HG03103 (cell line): ENCODE results near the gene NEMP1.

Source experiments
- ATAC-seq: cut with Tn5 transposase; IDR thresholded peaks from one replicate; pipeline ENCODE4 v1.9.1; 2021; ENCODE audit warnings: low read depth; ENCODE audit not compliant: unreplicated experiment

Gene NEMP1

DNA sequence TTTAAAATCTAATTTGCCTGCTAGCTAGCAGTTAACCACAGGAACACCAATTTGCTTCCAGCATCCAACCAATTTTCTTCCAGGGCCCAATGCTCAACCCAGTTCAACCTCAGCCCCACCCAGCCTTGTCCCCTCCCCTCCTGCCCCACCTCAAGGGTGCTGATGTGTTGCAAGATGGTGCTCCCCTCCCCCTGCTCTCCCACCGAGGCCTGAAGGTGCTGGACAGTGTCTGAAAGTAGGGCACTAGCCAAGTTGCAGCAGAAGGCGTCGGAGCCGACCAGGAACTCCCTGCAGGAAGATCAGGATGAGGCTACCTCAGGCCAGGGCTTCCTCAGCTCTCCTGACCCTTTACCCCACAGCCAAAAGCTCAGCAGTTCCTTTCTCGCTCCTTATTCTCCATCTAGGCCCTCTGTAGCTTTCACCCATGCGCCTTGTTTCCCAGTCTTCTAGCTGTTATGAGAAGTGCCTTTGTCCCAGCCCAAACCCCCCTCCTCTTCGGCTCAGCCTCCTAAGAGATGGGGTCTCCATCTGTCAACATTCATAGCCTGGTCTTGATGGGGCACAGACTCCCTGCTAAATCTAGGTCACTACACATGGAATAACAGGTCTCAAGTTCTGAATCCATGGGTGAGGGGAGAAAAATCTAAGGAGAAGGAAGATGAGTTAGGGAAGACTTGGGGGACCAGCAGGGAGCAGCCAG, 29.0 kb upstream of the NEMP1 start:
- ATAC-seq = no peak

DNA sequence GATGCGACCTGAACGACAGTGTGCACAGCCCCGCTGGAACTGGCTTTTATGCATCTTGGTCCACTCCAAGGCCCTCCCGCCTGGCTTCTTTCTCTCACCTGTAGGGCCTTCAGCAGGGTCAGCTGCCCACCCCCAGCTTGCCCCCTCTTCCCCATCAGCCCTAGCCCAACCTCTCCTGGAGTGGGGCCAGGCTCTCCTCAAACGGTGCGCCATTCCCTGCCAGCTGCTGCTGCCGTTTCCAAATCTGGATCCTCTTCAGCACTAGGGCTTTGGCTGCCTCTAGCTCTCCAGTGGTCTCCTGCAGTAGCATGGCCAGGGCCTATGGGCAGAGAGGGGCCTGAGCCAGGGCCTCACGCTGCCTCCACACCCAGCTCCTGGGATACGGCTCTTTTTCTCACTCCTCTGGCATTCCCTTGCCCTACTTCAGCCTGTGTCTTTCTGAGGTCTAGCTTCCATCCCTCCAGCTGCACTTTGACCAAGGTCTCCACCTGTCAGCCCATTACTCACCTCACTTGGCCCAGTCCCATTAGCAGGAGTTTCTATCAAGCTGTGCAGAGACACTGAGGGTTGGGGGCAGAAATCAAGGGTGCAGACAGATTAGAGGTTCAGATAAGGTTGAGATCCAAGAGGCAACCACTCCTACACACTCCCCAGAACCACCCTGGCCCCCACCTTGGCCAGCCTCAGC, 27.6 kb upstream of the NEMP1 start:
- no peak for ATAC-seq

DNA sequence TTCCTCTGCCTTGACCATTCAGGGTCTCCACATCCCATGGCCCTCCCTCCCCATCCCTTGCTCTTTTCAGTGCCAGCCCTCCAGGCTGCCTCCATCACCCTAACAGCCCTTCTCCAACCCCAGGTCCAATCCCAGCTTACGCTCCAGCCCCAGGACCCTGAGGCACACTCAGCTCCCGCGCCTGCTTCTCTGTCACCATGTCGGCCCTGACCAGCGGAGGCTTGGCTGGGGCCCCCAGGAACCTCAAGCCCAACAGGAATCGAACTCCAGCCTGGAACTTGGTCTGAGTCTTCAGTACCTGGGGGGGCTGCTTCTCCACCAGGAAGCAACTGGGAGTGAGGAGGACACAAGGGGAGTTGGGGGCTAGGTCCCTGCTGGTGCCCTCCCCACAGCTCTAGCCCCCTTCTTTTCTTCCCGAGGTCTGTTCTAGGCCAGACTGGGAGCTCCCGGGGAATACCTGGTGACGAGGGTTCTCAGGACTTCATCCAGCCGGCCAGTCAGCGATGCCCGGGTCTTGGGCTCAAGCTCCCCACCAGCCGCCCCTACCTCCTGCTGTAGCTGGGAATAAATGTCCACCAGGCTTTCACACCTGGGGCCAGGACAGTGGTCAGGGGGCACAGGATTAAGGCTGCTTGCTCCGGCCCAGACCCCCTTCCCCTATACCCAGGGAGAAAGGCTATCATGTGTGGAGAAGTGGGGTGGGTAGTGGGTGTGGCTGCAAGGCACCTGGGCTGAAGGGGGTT, 26.6 kb upstream of the NEMP1 start:
- ATAC-seq = no peak

DNA sequence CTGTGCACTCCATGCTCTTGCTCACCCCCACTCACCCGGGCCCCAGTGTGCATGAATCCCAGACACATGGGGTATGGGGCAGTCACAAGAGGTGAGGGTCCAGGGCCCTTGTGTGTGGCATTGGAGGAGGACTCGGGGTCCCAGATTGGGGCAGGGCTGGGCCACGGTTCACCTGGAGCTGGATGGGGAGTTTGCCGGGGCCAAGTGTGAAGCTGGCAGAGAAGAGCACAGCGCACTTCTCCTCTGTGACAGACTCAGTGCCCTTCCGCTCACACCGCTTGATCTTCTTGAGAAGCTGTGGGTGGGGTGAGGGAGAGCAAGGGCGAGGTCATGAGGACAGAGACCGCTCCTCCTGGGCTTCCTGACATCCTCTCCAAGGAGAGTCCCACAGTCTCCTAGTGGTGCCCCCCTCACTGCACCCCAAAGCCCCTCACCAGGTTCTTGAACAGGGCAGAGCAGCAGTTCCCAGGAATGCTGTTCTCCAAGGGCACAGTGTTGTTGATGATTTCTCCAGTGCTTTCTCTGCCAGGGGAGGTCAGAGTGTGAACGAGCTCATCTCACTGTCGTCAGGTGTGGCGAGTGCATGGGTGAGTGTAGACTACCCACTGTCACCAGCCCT, 25.8 kb upstream of the NEMP1 start:
- no peak for ATAC-seq

DNA sequence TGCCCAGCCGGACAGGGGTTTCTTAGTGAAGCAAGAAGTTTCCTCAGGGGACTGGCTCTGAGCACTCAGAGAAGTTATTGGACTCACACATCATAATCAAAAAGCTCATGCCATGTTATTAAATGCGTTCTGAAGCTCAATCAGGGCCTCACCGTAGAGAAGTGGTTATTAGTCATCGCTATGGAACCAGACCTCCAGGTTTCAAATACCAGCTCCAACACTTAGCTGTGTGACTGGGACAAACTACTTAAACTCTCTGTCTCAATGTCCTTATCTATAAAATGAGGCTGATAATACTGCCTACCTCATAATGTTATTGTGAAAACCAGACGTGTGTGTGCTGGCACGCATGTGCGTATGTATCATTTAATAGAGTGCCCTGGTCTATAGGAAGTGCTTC, 25.3 kb upstream of the NEMP1 start:
- no peak for ATAC-seq

DNA sequence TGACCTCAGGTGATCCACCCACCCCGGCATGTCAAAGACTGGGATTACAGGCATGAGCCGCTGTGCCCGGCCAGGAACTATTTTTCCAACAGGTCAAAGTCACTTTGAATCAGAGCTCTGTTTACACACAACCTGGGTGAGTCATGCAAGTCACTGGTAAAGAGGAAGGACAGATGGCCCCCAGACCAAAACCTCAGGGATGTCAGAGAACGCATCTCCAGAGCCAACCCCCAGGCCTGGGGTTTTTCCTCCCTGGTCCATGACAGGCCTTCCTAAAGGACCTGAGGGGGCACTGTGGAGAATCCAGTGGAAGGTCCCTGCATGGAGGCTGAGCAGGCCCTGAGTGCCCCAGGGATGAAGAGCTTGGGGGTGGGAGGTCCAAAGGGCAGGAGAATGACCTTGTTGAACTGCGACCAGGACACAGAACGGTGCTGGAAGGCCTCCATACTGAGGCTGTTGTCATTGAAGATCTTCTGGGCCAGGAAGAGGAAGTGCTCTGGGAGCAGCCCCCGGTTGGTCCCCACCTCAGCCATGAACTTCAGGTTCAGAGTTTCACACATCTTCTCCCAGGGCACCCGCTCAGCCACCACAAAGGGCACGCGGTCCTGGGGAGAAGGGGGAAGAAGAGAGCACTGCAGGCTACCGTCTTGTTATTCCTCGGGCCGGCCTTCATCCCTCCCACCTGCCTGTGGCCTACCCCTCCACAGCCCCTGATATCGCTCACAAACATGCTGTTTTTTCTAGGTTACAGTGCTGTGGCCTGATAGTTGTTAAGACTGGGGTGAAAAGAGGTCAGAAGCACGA, 23.5 kb upstream of the NEMP1 start:
- ATAC-seq = no peak

DNA sequence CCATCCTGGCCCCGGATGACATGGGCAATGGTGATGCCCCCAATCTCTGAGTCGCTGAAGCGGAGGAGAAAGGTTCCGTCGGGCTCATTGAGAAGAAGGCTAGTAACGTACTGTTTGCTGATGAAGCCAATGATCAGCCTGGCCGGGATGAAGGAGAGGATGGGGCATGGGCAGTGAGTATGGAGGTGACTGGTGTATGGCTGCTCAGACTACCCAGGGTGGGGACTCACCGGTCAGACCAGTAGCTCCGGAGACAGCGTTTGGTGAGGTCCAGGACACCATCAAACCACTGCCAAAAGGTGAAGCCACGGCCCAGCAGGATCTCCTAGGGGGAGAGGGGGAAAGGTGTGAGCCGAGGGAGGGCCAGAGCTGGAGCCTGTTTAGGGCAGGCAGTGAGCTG, 21.2 kb upstream of the NEMP1 start:
- ATAC-seq = no peak

DNA sequence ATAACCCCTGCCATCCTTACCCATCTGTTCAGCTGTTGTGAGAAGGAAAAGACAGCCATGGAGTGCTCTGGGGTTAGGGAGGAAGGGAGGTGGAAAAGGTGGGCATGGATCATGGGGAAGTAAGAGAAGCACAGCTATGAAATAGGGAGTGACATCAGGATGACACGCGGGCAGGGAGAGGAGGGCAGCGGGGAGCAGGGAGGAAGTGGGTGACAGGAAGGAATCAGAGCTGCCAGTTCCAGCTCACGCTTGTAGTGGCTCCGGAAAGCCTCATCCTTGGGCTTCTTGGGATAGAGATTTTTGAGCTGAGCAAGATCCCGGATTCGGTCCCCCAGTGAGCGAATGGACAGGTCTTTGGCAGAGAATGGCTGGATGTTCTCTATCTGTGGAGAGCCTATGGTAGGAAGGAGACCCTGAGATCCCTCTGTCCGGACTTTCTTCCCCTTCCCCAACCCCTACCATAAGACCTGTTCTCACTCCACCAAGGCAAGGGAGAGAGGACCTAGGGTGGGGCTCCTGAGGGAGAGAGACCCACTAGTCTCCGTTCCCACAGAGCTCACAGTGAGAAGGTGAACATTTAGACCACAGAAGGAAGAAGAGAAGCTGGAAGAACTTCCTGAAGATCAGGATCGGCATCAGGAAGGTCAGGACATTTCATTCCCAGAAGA, 20.6 kb upstream of the NEMP1 start:
- ATAC-seq = no peak

DNA sequence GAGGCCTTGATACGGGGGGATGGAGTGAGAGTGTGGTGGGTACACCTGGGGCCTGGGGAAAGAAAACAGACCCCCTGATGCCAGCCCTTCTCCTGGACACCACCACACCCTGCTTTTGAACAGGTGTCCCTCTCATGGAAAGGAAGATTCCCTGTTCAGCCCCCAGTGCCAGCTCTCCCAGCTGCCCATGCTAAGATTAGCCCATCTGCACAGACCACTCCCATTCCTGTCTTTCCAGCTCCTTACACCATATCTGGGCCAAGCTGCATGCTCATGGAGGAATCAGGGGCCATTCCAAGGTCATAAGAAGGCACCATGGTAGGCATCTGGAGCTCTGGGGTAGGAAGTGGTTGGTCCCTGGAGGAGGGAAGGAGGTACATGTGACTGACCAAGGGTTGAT, 20.0 kb upstream of the NEMP1 start:
- ATAC-seq = no peak

DNA sequence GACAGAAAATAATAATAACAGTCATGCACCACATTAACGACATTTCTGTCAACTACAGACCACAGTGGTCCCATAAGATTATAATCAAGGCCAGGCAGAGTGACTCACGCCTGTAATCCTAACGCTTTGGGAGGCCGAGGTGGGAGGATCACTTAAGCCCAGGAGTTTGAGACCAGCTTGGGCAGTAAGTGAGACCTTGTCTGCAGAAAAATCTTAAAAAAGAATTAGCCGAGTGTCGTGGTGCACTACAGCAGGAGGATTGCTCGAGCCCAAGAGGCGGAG, 18.9 kb upstream of the NEMP1 start:
- ATAC-seq = no peak

DNA sequence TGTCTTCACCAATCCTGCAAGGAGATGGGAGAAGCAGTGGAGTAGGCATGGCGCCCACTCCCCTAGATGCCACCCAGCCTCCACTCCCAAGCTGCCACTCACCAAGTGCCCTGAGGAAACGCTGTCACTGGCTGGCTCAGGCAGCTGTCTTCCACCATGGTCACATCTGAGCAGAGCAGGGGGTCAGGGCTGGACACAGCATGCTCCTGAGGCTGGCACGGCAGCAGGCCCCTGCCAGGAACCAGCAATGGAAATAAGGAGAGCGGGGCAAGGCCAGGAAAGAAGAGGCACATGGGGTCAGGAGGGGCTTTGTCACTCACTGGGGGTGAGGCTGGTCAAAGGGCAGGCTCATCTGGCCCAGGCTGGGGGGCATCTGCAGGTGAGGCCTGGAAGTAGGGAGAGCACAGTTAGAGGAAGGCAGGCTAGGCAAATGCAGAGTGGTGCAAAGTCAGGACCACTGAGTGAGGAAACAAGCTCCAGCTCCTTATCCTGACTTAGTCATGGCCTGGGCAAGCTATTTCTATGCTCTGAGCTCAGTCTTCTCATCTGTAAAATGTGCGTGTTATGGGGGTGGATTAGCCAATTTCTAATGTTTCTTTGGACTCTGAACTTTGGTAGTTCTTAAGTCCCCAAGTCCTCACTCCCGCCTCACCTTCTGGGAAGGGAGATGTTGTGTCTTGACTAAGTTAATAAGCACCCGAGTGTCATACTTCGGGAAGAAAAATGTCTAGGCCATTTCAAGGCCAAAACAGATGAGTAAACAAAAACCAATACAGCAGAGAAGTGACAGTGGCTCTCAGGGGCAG, 18.4 kb upstream of the NEMP1 start:
- no peak for ATAC-seq

DNA sequence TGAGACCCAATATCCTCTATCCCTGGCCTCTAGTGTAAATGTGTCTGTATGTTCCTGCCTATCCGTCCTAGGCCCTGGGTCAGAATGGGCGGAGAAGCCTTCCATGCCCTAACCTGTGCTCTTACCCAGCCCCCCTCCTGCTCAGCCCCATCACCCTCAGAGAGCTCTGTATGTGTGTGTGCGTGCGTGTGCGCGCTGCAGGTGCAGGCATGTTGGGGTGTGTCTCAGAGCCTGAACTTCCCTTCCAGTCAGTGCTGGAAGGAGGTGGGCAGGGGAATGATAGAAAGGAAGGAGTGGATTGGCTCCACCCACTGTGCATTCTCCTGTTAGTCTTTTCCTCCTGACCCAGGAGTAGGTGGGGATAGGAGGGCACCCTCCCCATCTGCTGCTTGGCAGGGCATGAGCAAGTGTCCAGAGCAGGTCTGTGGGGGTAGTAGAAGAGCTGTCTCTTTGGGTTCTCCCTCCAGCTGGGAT, 17.5 kb upstream of the NEMP1 start:
- ATAC-seq = no peak

DNA sequence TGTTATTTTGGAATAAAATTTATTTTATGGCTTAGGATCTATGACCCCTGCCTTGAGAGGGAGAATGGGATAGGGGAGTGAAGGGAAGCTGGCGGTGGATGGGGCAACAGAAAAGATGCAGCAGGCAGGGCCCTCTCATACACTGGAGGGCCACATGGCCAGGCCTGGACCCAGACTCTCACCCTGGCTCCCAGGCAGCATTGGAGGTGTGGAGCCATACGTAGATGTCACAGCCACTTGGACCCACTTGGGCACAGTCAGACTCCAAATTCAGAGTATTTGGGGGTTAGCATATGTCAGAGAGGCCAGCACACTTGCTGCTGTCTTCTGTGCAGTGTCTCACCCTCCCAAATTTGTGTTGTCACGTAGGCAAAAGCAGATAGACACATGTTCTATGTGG, 16.8 kb upstream of the NEMP1 start:
- ATAC-seq = no peak

DNA sequence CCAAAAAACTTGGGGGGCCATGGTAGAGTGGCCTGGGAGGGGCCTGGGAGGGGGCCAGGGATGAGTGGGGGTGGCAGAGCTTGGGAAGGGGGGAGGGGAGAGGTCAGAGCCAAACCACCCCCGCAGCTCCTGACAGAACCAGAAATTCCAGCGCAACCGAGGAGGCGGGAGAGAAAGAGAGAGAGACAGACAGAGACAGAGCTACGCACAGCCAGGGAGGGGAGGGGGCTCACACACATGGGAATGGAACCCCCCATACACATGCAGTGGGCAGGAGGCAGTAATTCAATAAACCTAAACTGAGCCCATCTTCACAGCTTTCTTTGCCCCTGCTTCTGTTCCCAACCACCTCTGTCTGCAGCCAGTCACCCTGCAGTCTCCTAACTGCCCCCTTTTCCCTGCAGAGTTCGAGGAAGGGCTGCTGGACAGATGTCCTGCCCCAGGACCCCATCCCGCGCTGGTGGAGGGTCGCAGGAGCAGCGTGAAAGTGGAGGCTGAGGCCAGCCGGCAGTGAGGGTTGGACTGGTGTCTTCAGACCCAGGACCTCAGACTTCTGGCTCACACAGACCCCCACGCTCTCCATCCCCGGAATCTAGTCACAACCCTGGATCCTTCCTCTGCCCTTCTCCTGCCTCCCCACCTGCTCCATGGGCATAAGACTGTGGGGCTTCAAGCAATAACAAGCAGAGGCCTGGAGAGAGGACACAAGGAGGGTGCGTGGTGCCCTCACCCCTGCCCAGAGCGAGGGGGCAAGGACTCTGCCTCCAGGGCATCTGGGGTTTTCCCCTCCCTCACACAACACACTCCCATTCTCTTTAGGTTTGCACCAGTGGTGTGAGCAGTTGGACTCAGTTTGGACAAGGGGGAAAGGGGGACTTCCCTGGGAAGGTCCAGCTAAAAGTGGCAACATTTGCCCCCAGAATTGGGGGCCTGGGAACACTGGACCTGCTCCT, 15.9 kb upstream of the NEMP1 start:
- ATAC-seq = no peak

DNA sequence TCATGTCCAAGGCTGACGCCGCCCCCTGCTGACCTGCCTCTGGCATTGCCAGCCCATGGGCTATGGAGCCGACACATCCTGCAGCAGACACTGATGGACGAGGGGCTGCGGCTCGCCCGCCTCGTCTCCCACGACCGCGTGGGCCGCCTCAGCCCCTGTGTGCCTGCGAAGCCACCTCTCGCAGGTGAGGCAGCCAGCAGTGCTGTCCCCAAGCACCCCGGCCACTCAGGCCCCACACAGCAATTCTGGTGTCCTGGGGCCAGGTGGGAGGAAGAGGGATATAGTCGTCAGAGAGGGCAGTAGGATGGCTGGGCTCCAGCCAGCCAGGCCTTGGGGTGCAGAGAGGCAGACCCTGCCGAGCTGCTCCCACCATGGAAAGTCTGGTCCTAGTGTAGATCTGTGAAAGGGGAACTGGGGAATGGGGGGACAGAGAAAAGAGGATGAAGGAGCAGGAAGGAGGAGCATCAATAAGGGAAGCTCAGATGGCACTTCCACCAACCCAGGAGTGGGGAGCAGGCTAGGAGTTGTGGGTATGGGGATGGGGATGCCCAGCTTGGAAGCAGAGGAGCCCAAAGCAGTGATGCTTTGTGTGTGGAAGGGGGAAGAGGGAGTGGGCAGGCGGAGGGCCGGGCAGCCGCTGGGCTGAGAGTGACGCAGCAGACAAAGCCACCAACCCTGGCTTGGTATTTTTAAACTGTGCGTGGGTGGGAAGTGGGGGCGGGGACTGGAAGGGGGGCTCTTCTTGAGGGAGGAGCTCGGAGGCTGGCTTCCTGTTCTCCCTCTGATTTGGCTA, 15.0 kb upstream of the NEMP1 start:
- ATAC-seq = no peak

DNA sequence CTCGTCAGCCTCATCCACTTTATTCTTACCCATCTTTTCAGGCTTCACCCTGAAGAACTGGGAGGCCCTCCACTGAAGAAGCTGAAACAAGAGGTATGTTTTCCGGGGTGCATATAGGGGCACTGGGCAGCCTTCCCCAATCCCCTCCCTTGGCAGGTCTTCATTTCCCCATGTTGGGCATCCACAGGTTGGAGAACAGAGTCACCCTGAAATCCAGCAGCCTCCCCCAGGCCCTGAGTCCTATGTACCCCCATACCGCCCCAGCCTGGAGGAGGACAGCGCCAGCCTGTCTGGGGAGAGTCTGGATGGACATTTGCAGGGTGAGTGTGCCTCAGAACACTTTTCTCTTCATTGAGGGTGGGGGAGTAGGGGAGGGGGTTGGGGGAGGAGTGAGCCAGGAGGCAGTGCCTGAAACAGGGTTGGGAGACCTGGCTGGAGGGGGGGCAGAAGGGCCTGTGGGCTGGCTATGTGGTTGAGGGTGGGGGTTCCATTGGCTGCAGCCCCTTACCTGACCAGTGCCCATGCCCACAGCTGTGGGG, 14.4 kb upstream of the NEMP1 start:
- no peak for ATAC-seq

DNA sequence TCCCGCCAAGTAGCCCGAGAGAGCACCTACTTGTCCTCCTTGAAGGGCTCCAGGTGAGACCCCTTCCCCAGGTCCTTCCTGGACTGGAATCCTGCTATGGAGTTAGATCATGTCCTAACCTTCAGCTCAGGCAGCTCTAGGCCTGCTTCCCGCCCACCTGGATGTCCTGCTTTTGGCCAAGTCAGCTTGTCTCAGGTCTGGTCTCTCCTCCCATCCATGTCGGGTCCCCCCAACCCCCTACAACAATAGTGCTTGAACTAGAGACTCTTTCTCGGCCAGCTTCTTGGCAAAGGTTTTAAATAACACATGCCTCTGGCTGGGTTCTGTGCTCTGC, 13.9 kb upstream of the NEMP1 start:
- no peak for ATAC-seq
